Ecto neural progenitor cell (in vitro differentiated cells): ENCODE results near the gene GJA8.
"Not testable (repeated sequence)": the region's sequence is repeated elsewhere in the genome, so short reads cannot be mapped to it uniquely, and the experiment has no call there.

Experiments
- DNase-seq: peaks from one replicate; pipeline ENCODE4 v3.0.0-alpha.2; 2018; ENCODE audit warnings: low spot score

The GJA8 gene

DNA sequence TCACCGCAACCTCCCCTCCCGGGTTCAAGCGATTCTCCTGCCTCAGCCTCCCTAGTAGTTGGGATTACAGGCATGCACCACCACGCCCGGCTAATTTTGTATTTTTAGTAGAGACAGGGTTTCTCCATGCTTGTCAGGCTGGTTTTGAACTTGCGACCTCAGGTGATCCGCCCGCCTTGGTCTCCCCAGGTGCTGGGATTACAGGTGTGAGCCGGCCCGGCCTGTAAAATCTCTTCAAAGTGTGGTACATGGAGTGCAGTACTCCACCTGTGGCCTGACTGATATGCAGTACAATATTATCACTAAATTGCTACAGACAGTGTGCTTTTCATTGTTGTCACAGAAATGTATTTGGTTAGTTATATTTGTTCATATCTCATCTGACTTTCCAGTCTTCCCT, 25.1 kb downstream of the GJA8 start:
- not testable (repeated sequence) for DNase-seq

GRCh38 chr1:147928236-147929132, 25.9 kb downstream of the GJA8 start, which contains the start of gene GPR89B:
Gene GPR89B, plus strand, starts transcription at chr1:147928420. Its CDS starts 117 bp downstream, at chr1:147928537.
- peak; percentile 91 for DNase-seq

DNA sequence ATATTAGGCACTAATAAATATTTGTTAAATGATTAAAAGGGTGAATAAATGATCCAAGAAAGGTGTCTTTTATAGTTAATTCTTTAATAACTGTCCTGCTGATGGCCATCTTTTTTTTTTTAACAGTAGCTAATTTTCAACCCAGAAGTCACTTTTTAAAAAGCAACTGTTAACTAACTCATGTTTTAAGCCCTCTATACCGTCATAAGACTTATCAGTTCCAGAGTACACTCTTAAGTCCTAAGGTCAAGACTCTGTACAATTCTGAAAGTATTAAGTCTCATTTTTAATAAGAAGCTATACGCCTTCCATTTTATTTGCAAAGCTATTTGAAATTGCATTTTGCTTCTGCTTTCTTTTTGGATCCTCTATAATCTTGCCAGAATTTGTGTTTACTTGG, 28.5 kb downstream of the GJA8 start:
- DNase-seq: not testable (repeated sequence)

DNA sequence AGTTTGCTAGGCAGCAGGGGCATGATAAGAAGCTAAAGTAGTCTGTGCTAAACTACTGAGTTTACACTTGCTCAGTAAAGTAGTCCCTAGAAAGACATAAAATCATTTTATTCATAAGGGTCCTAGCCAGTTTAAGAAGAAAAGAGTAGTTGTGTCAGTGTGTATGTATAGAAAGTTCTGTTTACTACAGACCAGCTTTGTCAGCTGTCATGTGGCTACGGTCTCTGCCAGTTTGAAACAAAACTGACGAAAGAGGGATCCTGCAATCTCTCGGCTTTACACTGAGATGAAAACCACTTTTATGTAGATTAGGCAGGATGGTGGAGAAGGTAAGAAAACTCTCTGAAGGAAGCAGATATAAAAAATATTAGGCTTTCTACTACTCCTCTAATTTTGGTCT, 32.7 kb downstream of the GJA8 start:
- DNase-seq: not testable (repeated sequence)

DNA sequence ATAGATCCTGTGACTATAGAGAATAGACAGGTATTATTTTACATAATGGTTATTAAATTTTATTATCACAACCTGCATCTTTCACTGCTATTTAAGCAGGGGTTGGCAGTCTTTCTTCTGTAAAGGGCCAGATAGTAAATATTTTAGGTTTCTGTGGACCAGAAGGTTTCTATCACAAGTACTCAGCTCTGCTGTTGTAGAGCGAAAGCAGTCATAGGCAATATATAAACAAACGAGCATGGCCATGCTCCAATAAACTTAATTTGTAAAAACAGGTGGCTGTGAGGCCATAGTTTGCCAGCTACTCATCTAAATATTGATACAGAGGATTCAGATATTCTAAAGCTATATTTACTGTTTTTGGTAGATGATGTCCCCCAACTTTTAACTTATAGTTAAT, 37.9 kb downstream of the GJA8 start:
- not testable (repeated sequence) for DNase-seq

DNA sequence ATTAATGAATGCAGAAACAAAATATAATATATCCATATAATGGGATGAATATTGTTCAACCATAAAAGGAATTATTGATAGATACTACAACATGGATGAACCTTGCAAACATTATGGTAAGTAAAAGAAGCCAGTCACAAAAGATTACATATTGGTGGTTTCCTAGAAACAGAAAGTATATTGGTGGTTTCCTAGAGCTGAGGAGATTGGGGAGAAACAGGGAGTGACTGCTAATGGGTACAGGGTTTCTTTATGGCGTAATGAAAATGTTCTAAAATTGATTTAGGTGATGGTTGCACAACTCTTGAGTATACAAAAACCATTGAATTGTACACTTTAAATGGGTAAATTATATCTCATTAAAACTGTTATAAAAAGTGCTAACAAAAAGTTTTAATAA, 40.0 kb downstream of the GJA8 start:
- DNase-seq: not testable (repeated sequence)

GRCh38 chr1:147949517-147949916, 46.9 kb downstream of the GJA8 start:
- not testable (repeated sequence) for DNase-seq
